RWPE2 (cell line): Measurements from ENCODE around the gene HLA-C.
"Not testable (repeated sequence)": the region's sequence is repeated elsewhere in the genome, so short reads cannot be mapped to it uniquely, and the experiment has no call there.

Experiments
- ATAC-seq: fragments of 200-7000 bp; cut with Tn5 transposase; 3 replicates; pipeline ENCODE4 v1.9.1; 2021; ENCODE audit warnings: low read depth
- DNase-seq: peaks from one replicate; pipeline ENCODE4 v3.0.0-alpha.2; 2020; ENCODE audit warnings: low spot score
- H3K27ac ChIP-seq: fragments of 450-650 bp; 2 replicates; pipeline ENCODE4 v1.5.1; 2017; ENCODE audit warnings: mild to moderate bottlenecking; ENCODE audit not compliant: poor library complexity, severe bottlenecking
- H3K27me3 ChIP-seq: fragments of 250-450 bp; sonication (Bioruptor Pico); 2 replicates; pipeline ENCODE4 v1.5.1; 2021; ENCODE audit warnings: mild to moderate bottlenecking, moderate library complexity; ENCODE audit not compliant: insufficient read depth, poor library complexity, severe bottlenecking
- H3K36me3 ChIP-seq: fragments of 250-450 bp; sonication (Bioruptor Pico); 2 replicates; pipeline ENCODE4 v1.5.1; 2020; ENCODE audit warnings: low read depth, mild to moderate bottlenecking, moderate library complexity
- H3K4me1 ChIP-seq: fragments of 250-450 bp; sonication (Bioruptor Pico); 2 replicates; pipeline ENCODE4 v1.5.1; 2021; ENCODE audit warnings: mild to moderate bottlenecking, moderate library complexity; ENCODE audit not compliant: insufficient read depth, poor library complexity, severe bottlenecking
- H3K4me3 ChIP-seq: fragments of 250-450 bp; sonication (Bioruptor Pico); 2 replicates; pipeline ENCODE4 v1.5.1; 2021; ENCODE audit warnings: mild to moderate bottlenecking, moderate library complexity; ENCODE audit not compliant: severe bottlenecking
- H3K9me3 ChIP-seq: fragments of 250-450 bp; sonication (Bioruptor Pico); 2 replicates; pipeline ENCODE4 v1.5.1; 2021; ENCODE audit warnings: mild to moderate bottlenecking, moderate library complexity; ENCODE audit not compliant: severe bottlenecking
- TF ChIP-seq, protein P1 (sequence below): fragments of 450-650 bp; IDR thresholded peaks from one replicate; pipeline ENCODE4 v1.5.1; 2017; ENCODE audit warnings: mild to moderate bottlenecking, moderate library complexity; ENCODE audit not compliant: poor library complexity, severe bottlenecking

The HLA-C gene

DNA sequence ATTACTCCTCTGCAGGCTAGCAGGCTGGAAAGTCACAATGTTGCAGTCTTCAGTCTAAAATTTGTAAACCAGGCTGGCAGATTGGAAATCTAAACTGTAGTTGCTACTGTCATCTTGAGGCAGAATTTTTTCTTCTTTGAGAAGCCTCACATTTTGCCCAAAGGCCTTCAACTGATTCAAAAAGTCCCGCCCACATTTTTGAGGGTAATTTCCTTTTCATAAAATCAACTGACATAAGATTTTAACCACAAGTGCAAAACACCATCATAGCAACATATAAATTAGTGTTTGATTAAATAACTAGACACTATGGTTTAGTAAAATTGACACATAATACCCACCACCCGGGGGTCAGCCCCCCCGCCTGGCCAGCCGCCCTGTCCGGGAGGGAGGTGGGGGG, 28.4 kb downstream of the HLA-C start:
- Histone ChIP-seq H3K9me3 (no peaks in the 10 kb centered on the region), H3K4me1 (peaks cover 11% of the 10 kb centered on the region), H3K36me3 (no peaks in the 10 kb centered on the region), H3K27me3 (no peaks in the 10 kb centered on the region), H3K4me3 (no peak overlapping the region), H3K27ac (no peak overlapping the region)
- TF ChIP-seq, protein P1, sequence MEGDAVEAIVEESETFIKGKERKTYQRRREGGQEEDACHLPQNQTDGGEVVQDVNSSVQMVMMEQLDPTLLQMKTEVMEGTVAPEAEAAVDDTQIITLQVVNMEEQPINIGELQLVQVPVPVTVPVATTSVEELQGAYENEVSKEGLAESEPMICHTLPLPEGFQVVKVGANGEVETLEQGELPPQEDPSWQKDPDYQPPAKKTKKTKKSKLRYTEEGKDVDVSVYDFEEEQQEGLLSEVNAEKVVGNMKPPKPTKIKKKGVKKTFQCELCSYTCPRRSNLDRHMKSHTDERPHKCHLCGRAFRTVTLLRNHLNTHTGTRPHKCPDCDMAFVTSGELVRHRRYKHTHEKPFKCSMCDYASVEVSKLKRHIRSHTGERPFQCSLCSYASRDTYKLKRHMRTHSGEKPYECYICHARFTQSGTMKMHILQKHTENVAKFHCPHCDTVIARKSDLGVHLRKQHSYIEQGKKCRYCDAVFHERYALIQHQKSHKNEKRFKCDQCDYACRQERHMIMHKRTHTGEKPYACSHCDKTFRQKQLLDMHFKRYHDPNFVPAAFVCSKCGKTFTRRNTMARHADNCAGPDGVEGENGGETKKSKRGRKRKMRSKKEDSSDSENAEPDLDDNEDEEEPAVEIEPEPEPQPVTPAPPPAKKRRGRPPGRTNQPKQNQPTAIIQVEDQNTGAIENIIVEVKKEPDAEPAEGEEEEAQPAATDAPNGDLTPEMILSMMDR: no peak
- no peak for ATAC-seq
- DNase-seq: no peak

DNA sequence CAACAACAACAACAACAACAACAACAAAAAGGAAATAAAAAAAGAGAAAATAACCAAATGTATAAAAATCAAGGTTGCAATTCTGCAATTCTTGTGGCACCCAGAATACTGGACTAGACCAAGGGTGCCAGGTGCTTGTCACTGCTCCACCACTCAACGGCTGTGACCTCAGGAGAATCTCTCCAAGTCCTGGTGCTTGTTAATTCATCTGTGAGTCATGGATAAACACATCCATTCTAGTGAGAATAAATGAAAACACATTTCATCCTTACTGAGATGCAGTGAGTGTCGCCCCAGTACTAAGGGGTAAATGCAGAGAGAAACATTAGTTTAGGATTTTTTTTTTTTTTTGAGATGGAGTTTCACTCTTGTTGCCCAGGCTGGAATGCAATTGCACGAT, 32.0 kb downstream of the HLA-C start:
- TF ChIP-seq, protein P1: no peak
- ATAC-seq: no peak

DNA sequence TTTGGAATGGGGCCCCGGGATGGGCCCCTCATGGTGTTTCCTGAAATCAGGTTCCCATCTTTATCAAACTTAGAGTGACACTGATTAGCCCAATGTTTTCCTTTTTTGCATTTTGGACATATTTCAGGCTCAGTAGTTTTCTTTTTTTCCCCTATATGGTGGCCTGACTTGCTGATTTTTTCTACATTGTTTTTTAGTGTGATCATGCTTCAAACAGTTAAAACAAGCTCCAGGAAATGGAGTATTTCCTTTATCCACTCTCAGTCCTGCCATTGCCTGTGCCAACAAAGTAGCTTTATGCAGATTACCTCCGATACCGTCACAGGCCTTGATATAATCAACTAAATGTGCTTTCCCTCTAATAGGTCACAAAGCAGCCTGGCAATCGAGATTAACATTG, 37.8 kb downstream of the HLA-C start:
- H3K27me3 ChIP-seq, DNase-seq, ATAC-seq: not testable (repeated sequence)

More for the DNA sequence above, 32.0 kb downstream of the HLA-C start:
- Histone ChIP-seq H3K27me3 (no peaks in the 10 kb centered on the region), H3K4me1 (no peaks in the 10 kb centered on the region), H3K27ac (no peak overlapping the region), H3K36me3 (no peaks in the 10 kb centered on the region), H3K9me3 (no peaks in the 10 kb centered on the region), H3K4me3 (no peak overlapping the region)
- no peak for DNase-seq

DNA sequence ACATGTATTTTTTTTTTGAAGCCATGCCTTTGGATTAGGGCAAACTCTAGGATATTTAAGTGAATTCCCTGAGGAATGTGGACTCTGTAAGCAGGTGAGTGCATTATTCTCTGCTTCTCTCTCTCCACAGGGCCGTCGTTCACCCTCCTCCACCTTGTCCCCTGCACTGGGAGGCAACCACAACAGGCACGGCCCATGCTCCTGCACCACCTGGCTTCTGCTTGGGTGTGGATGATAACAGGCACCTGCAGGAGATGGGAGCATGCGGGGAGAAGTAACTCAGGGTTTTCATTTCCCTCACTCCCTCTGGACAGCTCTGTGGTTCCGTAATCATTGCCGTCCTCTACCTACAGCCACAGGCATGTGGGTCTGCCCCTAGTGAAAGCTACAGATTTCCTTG, 43.4 kb downstream of the HLA-C start:
- no peak for ATAC-seq
- no peaks in the 10 kb centered on the region for H3K4me1 ChIP-seq
- no peak overlapping the region for H3K4me3 ChIP-seq
- no peaks in the 10 kb centered on the region for H3K9me3 ChIP-seq
- H3K36me3 ChIP-seq: no peaks in the 10 kb centered on the region
- no peak overlapping the region for H3K27ac ChIP-seq
- H3K27me3 ChIP-seq: peaks cover 10% of the 10 kb centered on the region
- DNase-seq: no peak
- TF ChIP-seq, protein P1: no peak

More for the DNA sequence above, 37.8 kb downstream of the HLA-C start:
- H3K4me3 ChIP-seq, H3K27ac ChIP-seq, H3K36me3 ChIP-seq, H3K4me1 ChIP-seq, H3K9me3 ChIP-seq: not testable (repeated sequence)

DNA sequence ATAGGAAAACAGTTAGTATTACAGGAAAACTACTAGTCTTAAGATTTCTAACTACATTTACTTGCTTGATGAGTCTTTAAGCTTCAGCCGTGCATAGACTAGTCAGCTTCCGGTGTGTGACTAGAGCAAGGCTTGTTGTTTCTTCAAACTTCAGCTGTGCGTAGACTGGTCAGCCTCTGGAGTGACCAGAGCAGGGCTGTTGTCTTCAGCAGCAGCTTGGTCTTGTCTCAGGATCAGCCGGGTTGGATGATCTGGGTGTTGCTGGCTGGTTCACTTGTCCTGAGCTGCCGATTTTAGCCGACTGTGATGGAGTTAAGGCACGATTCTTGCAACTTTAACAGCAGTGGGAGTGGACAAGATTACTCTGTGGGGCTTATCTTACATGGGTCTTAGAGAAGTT, 44.7 kb downstream of the HLA-C start:
- no peaks in the 10 kb centered on the region for H3K36me3 ChIP-seq
- no peak for DNase-seq
- no peaks in the 10 kb centered on the region for H3K9me3 ChIP-seq
- TF ChIP-seq, protein P1: no peak
- no peak overlapping the region for H3K27ac ChIP-seq
- H3K4me1 ChIP-seq: no peaks in the 10 kb centered on the region
- ATAC-seq: no peak
- peaks cover 10% of the 10 kb centered on the region for H3K27me3 ChIP-seq
- no peak overlapping the region for H3K4me3 ChIP-seq
